AG04450 (cell line): ENCODE measurements around the gene GALNT9. TPM values are rescaled to one million over a fixed set of nuclear protein-coding genes. Genes with fewer than 3 reads are reported as not detected.

Source experiments
- CTCF ChIA-PET: fragments of 300-600, 350-600 bp; formaldehyde crosslinking; extraction: SDS; loops from one replicate; lab custom pipeline; 2022; ENCODE audit warnings: antibody characterized with exemption, inconsistent platforms; lab: Charles Lee
- POLR2A ChIA-PET: fragments of 350-600 bp; formaldehyde crosslinking; extraction: SDS; loops from one replicate; lab custom pipeline; 2021; ENCODE audit warnings: antibody characterized with exemption, inconsistent platforms; lab: Yijun Ruan, JAX
- DNase-seq: peaks from one replicate; pipeline ENCODE4 v3.0.0-alpha.2; 2011; ENCODE audit warnings: low read depth, low spot score
- H3K27ac ChIP-seq: one replicate; pipeline ENCODE4 v1.5.1; 2012; ENCODE audit warnings: low read depth, low read length, control low read depth
- H3K27me3 ChIP-seq: one replicate; pipeline ENCODE4 v1.6.0; 2012; ENCODE audit warnings: low read length; ENCODE audit not compliant: control insufficient read depth, insufficient read depth
- H3K4me3 ChIP-seq: 2 replicates; pipeline ENCODE4 v1.5.1; 2011; ENCODE audit warnings: mild to moderate bottlenecking, low read depth, low read length, control low read depth
- H3K9me3 ChIP-seq: 2 replicates; pipeline ENCODE4 v1.5.1; 2012; ENCODE audit warnings: low read length; ENCODE audit not compliant: control insufficient read depth, insufficient read depth
- polyA plus RNA-seq: library from polyadenylated mRNA; depleted of rRNA; stranded (reverse); fragments of >200 nt; gene quantifications from 2 replicates; pipeline ENCODE4 v1.2.3, GENCODE V29; 2011
- TF ChIP-seq, protein P1 (sequence below): IDR thresholded peaks from 2 replicates; pipeline ENCODE4 v1.5.1; 2011; ENCODE audit warnings: low read depth, low read length, control low read depth, inconsistent platforms

GALNT9 gene
- polyA plus RNA-seq, 1 experiment, result not detected

DNA sequence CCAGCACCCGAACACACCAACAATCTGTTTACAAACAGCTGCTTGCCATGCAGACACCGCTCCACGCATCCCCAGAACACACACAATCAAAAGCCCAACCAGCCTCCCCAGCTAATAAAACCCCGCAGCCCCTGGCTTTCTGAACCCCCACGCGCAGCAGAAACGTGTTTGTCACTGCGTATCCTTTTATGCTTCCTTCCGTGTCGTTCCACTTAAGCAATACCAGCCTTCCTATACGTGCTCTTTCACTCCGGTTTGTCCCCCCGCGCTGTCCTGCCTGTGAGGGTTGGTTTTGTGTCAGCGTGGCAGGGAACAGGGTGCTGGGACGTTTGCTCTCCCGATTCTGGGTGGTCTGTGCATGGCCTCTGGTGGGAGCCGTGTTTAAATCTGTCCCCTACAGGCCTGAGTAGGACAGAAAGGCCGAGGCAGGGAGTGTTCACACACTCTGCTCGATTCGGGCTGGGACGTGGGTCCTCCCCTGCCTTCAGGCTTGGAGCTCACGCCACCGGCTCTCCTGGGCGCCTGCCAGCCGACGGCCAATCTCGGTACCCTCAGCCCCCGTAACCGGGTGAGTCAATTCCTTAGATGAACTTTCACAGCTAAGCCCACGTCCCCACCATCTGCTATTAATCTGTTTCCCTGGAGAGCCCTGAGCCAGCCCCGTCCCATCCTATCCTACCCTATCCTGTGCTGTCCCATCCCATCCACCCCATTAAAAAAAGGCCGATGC, 125.2 kb downstream of the GALNT9 start:
- Histone ChIP-seq H3K27ac (no peak overlapping the region), H3K9me3 (peaks cover 16% of the 10 kb centered on the region; the same call in 1 of the 2 replicates), H3K27me3 (peaks cover 40% of the 10 kb centered on the region), H3K4me3 (no peak overlapping the region)
- ChIA-PET POLR2A (interaction anchor here (0.7 kb wide), 1 partner anchor 20 kb away, joined by 3 read pairs; no protein-coding TSS in a partner anchor), CTCF (no interaction called here)
- DNase-seq, result no peak
- TF ChIP-seq, protein P1, sequence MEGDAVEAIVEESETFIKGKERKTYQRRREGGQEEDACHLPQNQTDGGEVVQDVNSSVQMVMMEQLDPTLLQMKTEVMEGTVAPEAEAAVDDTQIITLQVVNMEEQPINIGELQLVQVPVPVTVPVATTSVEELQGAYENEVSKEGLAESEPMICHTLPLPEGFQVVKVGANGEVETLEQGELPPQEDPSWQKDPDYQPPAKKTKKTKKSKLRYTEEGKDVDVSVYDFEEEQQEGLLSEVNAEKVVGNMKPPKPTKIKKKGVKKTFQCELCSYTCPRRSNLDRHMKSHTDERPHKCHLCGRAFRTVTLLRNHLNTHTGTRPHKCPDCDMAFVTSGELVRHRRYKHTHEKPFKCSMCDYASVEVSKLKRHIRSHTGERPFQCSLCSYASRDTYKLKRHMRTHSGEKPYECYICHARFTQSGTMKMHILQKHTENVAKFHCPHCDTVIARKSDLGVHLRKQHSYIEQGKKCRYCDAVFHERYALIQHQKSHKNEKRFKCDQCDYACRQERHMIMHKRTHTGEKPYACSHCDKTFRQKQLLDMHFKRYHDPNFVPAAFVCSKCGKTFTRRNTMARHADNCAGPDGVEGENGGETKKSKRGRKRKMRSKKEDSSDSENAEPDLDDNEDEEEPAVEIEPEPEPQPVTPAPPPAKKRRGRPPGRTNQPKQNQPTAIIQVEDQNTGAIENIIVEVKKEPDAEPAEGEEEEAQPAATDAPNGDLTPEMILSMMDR, result no peak

DNA sequence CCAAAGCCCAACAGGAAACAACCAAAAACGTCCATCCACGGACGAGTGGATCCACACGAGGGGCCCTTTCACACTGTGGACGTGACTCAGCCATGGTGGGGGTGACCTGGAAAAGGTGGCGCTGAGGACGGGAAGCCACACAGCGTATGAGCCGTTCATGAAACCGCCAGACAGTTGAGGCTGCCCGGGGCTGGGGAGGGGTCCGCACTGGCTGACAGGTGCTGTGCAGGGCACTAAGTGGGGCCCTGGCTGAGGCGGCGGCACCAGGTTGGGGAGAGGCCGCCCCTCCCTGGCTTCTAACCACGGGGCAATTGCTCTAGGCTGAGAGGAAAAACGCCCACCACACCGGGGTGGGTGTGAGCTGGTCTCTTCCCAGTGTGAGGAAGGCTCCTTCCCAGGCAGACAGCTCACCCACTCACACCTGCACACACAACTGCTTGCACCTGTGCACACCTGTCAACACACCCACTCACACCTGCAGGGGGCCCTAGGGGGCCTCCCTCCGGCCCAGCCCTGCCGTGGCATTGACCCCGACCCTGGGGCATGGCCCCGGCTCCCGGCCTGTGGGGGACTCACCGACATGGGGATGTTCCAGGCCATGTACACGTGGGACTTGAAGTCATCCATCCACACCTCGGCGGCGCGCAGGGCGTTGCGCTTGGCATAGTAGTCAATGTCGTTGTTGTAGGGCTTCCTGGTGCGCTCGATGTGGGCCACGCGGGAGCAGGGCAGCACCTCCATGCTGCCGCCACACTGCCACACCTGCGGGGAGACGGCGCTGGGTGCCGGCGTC, 126.3 kb downstream of the GALNT9 start:
- Histone ChIP-seq H3K27ac (no peak overlapping the region), H3K4me3 (no peak overlapping the region), H3K27me3 (peaks cover 40% of the 10 kb centered on the region), H3K9me3 (peaks cover 11% of the 10 kb centered on the region; the same call in 1 of the 2 replicates)
- TF ChIP-seq, protein P1, result no peak
- no peak for DNase-seq
- ChIA-PET POLR2A (no interaction called here), CTCF (no interaction called here)

DNA sequence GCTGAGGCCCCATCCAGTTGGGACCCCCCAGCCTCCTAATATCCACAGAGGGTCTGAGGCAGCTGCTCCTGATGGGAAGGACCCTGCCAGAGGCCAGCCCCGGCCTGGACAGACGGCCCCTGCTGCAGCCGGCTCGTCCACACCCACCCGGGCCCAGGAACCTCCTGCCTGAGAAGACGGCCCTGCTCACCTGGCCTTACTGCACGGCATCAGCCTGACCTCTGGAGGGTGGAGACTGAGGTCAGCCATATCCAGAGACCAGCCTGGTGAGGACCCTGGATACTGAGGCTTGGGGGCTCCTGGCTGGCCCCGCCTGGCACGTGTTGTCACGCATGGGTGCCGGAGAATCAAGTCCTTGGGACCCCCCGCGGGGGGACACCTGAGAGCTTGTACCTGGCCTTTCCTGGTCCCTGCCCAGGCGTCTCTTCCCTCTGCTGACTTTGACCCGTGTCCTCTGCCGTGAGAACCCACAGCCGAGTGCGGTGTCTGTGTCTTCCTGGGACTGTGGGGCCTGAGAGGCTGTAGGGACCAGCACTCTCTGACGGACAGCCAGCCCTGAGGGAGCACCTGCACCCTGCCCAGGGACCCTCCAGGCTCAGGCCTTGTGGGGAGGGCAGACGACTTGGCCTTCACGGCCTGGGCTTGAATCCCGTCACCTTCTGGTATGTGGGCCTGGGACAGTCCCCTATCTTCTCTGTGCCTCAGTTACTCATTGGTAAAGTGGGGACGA, 127.8 kb downstream of the GALNT9 start:
- no peak for DNase-seq
- ChIA-PET POLR2A (no interaction called here), CTCF (no interaction called here)
- TF ChIP-seq, protein P1, result no peak
- H3K27ac ChIP-seq, result no peak overlapping the region
- H3K9me3 ChIP-seq, result no peaks in the 10 kb centered on the region; the same call in 1 of the 2 replicates
- no peak overlapping the region for H3K4me3 ChIP-seq
- H3K27me3 ChIP-seq, result peaks cover 34% of the 10 kb centered on the region

DNA sequence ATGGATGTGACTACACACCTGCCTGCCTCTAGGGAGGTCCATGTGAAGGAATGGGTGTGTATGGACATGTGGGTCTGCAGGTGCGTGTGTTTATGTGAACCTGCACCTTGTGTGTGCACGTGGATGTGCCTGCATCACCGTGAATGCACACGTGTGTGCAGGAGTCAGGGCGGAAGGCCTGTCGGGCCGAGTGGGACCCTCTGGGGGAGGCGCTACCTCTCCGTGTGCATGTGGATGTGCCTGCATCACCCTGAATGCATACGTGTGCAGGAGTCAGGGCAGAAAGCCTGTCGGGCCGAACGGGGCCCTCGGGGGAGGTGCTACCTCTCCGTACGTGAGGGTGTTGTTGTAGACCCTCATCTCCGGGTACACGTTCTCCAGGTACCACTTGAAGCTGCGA, 128.6 kb downstream of the GALNT9 start:
- DNase-seq, result no peak
- H3K9me3 ChIP-seq, result no peaks in the 10 kb centered on the region; the same call in 1 of the 2 replicates
- no peak overlapping the region for H3K4me3 ChIP-seq
- POLR2A ChIA-PET, result no interaction called here
- no peak overlapping the region for H3K27ac ChIP-seq
- peaks cover 29% of the 10 kb centered on the region for H3K27me3 ChIP-seq
- TF ChIP-seq, protein P1, result no peak
- CTCF ChIA-PET, result no interaction called here
